GM12892 (cell line): ENCODE data around the gene PFKL.

Source experiments
- POLR2A ChIP-seq: IDR thresholded peaks from 2 replicates; pipeline ENCODE4 v1.6.1; 2011; ENCODE audit warnings: low read depth, low read length, control low read depth
- POLR2AphosphoS5 ChIP-seq: IDR thresholded peaks from 2 replicates; pipeline ENCODE4 v1.6.1; 2011; ENCODE audit warnings: low read depth, low read length, control low read depth

DNA sequence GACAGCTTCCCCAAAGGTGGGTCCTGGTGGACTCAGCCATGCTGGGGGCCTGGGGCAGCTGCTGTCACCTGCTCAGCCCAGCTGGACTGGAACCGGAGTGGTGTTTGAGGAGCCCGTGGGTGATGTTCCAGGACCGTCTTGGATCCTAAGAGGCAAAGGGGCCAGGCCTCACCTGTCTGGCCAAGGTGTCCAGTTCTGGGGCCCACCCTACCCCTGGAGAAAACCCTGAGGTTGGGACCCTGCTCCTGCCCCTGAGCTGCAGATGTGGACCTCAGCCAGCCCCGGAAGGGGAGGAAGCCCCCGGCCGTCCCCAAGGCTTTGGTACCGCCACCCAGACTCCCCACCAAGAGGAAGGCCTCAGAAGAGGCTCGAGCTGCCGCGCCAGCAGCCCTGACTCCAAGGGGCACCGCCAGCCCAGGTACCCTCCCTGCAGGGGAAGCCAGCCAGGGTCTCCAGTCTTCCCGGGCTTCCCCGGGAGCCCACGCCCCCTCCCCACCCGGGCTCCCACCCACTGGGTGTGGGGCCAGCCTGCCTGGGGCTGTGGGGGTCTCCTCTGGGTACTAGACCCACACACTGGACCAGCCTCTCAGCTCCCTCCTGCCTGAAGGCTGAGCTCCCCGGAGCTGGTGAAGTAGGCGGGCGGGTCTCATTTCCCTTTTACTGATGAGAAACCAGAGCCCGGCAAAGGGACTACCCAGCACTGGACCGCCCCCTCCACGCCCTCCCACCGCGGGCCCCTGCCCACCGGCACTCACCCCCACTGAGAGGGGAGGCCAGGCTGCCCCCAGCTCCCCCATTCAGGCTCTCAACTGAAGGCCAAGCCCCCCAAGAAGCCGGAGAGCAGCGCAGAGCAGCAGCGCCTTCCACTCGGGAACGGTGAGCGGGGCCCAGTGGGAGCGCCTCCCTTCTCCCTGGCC is 12.9 kb upstream of the PFKL start:
- TF ChIP-seq POLR2A (no peak), POLR2AphosphoS5 (no peak)
